ENCODE measurements around the gene ZDHHC22. TPM values are rescaled to one million over a fixed set of nuclear protein-coding genes. Genes with fewer than 3 reads are reported as not detected.

The ZDHHC22 gene
- total and polyA plus RNA-seq, 2 of the 13 experiments (the other 11 are each of a cell fraction or from before 2014, with no cell fraction given): not detected

DNA sequence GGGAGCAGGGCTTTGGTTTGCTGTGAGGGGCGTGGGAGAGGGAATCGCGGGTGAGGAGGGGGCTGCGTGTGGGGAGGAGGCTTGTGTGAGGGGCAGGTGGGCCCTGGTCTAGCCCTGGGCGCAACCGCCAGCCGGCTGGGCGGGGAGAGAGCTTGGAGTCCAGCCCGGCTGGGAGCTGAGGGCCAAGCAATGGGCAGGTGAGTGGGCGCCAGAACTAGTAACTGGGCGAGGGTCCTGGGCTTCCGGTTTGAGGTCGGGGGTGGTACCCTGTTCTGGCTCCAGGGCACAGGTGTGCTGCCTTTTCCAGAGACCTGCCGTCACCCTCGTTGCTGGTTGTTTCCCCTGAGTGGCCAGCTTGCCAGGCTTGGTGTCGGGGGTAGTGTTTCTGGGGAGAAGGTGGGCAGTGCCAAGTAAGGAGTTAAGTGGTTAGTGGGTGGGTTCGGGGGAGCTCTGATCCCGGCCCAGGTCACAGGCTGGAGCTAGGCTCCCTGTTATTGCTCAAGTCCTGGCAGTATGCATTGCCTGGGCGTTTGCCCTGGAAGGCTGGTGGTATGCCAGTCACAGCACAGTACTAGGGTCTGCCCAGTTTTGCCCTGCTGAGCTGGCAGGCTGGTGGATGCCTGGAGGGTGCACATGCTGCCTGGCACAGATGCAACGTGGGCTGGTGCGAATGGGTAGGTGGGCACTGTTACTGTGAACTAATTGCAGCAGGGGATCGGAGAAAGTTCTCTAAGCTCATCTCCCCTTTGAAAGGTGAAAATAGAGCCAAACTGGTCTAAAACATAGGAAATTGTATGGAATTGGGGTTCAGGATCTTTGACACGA is 42.9 kb downstream of the ZDHHC22 start (continued):
- no peak for TF ChIP-seq HNRNPK (IDR thresholded peaks at IDR 0.05; ENCODE audit: low read depth, low read length, poor library complexity, severe bottlenecking)
- TF ChIP-seq SETDB1 (CRISPR knock-in tag; IDR thresholded peaks at IDR 0.05; ENCODE audit: borderline replicate concordance): peak; percentile 32; the same call in 1 of the 2 replicates
- TF ChIP-seq ZNF558 (CRISPR knock-in tag; IDR thresholded peaks at IDR 0.05; ENCODE audit: borderline replicate concordance): no peak
- 0 out of 2 replicates have a peak, but pooled peaks have one; percentile 75 for TF ChIP-seq ZNF30 (CRISPR knock-in tag; IDR thresholded peaks at IDR 0.05)
- peak; percentile 9; the same call in 1 of the 2 replicates for TF ChIP-seq CEBPG (CRISPR knock-in tag; IDR thresholded peaks at IDR 0.05)
- TF ChIP-seq SIN3A (IDR thresholded peaks at IDR 0.05; ENCODE audit: borderline replicate concordance, low read depth, low read length): 0 out of 2 replicates have a peak, but pooled peaks have one; percentile 31
- no peak for TF ChIP-seq FOXK1 (CRISPR knock-in tag; IDR thresholded peaks at IDR 0.05; ENCODE audit: borderline replicate concordance, low read depth)
- no peak for TF ChIP-seq MTA3 (CRISPR knock-in tag; IDR thresholded peaks at IDR 0.05)
- TF ChIP-seq ZZZ3 (CRISPR knock-in tag; IDR thresholded peaks at IDR 0.05; ENCODE audit: borderline replicate concordance): no peak
- TF ChIP-seq ZNF839 (CRISPR knock-in tag; IDR thresholded peaks at IDR 0.05; ENCODE audit: borderline replicate concordance): no peak
- no peak for TF ChIP-seq ZNF383 (CRISPR knock-in tag; IDR thresholded peaks at IDR 0.05; ENCODE audit: borderline replicate concordance)
- TF ChIP-seq KDM3A (CRISPR knock-in tag; IDR thresholded peaks at IDR 0.05; ENCODE audit: low read depth): no peak
- TF ChIP-seq NONO (IDR thresholded peaks at IDR 0.05): no peak
- no peak for TF ChIP-seq NONO (CRISPR knock-in tag; conservative IDR thresholded peaks at IDR 0.05)
- TF ChIP-seq ZNF138 (CRISPR knock-in tag; IDR thresholded peaks at IDR 0.05; ENCODE audit: low read depth): 0 out of 2 replicates have a peak, but pooled peaks have one; percentile 7
- TF ChIP-seq ZNF432 (CRISPR knock-in tag; IDR thresholded peaks at IDR 0.05; ENCODE audit: borderline replicate concordance): no peak
- no peak for TF ChIP-seq ZNF598 (CRISPR knock-in tag; IDR thresholded peaks at IDR 0.05; ENCODE audit: borderline replicate concordance)
- no peak for TF ChIP-seq RNF2 (conservative IDR thresholded peaks at IDR 0.05; ENCODE audit: low read depth)
- no peak for TF ChIP-seq ZNF720 (CRISPR knock-in tag; IDR thresholded peaks at IDR 0.05)
- no peak for TF ChIP-seq ZSCAN20 (CRISPR knock-in tag; IDR thresholded peaks at IDR 0.05; ENCODE audit: borderline replicate concordance)
- no peak for TF ChIP-seq MYNN (CRISPR knock-in tag; IDR thresholded peaks at IDR 0.05; ENCODE audit: low read depth)
- no peak for TF ChIP-seq ERF (CRISPR knock-in tag; IDR thresholded peaks at IDR 0.05)
- TF ChIP-seq, protein P1, sequence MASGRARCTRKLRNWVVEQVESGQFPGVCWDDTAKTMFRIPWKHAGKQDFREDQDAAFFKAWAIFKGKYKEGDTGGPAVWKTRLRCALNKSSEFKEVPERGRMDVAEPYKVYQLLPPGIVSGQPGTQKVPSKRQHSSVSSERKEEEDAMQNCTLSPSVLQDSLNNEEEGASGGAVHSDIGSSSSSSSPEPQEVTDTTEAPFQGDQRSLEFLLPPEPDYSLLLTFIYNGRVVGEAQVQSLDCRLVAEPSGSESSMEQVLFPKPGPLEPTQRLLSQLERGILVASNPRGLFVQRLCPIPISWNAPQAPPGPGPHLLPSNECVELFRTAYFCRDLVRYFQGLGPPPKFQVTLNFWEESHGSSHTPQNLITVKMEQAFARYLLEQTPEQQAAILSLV (CRISPR knock-in tag; IDR thresholded peaks at IDR 0.05; ENCODE audit: borderline replicate concordance): 0 out of 2 replicates have a peak, but pooled peaks have one; percentile 19
- TF ChIP-seq, protein P2, sequence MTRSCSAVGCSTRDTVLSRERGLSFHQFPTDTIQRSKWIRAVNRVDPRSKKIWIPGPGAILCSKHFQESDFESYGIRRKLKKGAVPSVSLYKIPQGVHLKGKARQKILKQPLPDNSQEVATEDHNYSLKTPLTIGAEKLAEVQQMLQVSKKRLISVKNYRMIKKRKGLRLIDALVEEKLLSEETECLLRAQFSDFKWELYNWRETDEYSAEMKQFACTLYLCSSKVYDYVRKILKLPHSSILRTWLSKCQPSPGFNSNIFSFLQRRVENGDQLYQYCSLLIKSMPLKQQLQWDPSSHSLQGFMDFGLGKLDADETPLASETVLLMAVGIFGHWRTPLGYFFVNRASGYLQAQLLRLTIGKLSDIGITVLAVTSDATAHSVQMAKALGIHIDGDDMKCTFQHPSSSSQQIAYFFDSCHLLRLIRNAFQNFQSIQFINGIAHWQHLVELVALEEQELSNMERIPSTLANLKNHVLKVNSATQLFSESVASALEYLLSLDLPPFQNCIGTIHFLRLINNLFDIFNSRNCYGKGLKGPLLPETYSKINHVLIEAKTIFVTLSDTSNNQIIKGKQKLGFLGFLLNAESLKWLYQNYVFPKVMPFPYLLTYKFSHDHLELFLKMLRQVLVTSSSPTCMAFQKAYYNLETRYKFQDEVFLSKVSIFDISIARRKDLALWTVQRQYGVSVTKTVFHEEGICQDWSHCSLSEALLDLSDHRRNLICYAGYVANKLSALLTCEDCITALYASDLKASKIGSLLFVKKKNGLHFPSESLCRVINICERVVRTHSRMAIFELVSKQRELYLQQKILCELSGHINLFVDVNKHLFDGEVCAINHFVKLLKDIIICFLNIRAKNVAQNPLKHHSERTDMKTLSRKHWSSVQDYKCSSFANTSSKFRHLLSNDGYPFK (CRISPR knock-in tag; IDR thresholded peaks at IDR 0.05; ENCODE audit: borderline replicate concordance): 0 out of 2 replicates have a peak, but pooled peaks have one; percentile 1
- TF ChIP-seq HNRNPL (IDR thresholded peaks at IDR 0.05; ENCODE audit: low read depth, low read length): peak; percentile 90
- 0 out of 2 replicates have a peak, but pooled peaks have one; percentile 3 for TF ChIP-seq CEBPB (IDR thresholded peaks at IDR 0.05; ENCODE audit: borderline replicate concordance, low read depth, low read length)
- TF ChIP-seq ZNF225 (CRISPR knock-in tag; IDR thresholded peaks at IDR 0.05): 0 out of 2 replicates have a peak, but pooled peaks have one; percentile 22
- no peak for TF ChIP-seq GATAD1 (CRISPR knock-in tag; IDR thresholded peaks at IDR 0.05)

All from HepG2 (cell line).